Posterior vena cava (tissue), 2 donors: ENCODE data around the gene DNAJC13. TPM values are rescaled to one million over a fixed set of nuclear protein-coding genes. Genes with fewer than 3 reads are reported as not detected.

ENCODE experiments used
- DNase-seq: peaks from one replicate; pipeline ENCODE4 v3.0.0-alpha.2; 2020; ENCODE audit warnings: low spot score
- intact Hi-C, 2 donors: fragments of 100-400 bp; cut with DNase I; formaldehyde crosslinking; loops; one replicate each; pipeline versions ENCODE4 v1.14.1 to v1.14.2; 2022 to 2023
- total RNA-seq, 2 donors: library from RNA; stranded (reverse); fragmentation: NEBNext Ultra II Directional; extraction: Animal tissue kit (Norgen Biotek cat#: 25700); gene quantifications; one replicate each; pipeline ENCODE4 v1.2.1, GENCODE V29; 2021
- donor health status: DM: yes; HTN: yes; CAD: no.
- donor health status: DM: yes; HTN: yes; CAD: no.

The DNAJC13 gene
- total RNA-seq, 2 donors from 2014 or later: 53.3 to 58.4 TPM

DNA sequence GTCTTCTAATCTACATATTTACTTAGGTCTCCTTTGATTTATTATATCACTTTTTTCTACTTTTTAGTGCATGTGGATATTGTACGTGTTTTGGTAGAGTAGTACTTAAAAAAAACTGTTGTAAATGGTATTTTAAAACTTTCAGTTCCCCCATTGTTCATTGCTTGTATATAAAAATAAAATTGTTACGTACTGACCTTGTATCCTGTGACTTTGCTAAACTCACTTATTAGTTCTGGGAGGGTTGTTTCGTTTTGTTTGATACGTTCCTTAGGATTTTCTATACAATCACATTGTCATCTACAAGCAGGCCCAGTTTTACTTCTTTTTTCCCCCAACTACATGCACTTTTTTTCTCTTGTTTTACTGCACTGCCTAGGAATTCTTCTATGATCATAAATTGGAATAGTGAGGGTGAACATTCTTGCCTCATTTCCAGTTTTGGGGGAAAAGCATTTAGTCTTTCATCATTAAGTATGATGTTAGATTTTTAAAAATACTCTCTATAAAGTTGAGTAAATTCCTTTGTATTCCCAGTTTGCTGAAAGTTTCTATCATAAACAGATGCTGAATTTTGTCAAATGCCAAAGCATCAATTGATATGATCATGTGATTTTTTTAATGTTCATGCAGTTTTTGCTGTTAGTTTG is 146.2 kb downstream of the DNAJC13 start:
- DNase-seq: no peak
- intact Hi-C loops: no loop called here

- intact Hi-C loops: no loop called here
- DNase-seq: no peak
Observed at GRCh38 chr3:132564070-132564465, 146.8 kb downstream of the DNAJC13 start.

- no peak for DNase-seq
- intact Hi-C loops: no loop called here
Observed at GRCh38 chr3:132568422-132568821, 151.1 kb downstream of the DNAJC13 start.

- intact Hi-C loops: no loop called here
- no peak for DNase-seq
Observed at GRCh38 chr3:132569153-132569552, 151.9 kb downstream of the DNAJC13 start.

DNA sequence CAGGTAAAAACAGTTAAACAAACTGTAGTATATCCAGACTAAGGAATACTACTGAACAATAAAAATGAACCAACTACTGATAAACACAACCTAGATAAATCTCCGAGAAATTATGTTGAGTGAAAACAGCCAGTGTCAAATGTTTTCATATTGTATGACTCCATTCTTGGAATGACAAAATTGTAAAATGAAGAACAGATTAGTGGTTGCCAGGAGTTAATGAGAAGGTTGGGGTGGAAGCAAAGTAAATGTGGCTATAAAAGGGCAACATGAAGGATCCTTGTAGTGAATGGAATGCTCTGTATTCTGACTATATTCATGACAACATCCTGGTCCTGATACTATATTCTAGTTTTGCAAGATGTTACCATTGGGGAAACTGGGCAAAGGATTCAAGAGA is 152.3 kb downstream of the DNAJC13 start:
- no peak for DNase-seq
- intact Hi-C loops: no loop called here

DNA sequence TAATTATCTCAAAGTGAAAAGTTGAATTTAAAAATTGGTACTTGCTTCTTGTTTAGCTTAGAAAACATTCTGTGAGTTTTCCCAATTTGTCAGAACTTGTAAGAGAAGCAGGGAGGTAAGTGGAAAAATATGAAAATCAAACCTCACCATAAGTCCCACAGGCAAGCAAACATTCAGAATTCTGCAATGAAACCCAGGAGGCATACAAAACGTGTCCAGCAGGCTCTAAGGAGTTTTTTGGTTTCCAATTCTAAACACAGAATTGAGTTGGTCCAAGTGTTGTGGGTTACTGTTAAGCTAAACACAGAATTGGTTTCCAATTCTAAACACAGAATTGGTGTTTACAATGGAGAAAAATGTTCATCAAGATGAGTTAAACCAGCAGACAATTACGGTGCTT is 152.7 kb downstream of the DNAJC13 start:
- intact Hi-C loops: no loop called here
- no peak for DNase-seq

DNA sequence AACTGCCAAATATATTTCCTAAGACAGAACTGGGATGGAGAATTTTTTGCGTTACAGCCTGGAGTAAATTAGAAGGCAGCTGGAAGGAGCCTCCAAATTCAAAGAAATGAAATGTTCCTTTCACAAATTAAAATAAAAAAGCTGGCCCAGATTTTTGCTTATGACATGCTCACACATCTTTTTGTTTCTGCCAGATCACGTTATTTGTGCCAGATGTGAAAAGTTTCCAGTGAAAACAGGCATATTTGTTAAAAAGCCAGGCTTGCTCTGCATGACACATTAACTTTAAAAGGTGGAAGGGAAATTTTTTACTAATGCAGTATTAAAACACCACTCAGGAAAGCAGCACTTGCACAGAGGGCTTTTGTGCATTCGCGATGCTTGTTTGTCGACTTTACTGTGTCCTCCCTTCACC is 156.5 kb downstream of the DNAJC13 start:
- intact Hi-C loops: no loop called here

DNA sequence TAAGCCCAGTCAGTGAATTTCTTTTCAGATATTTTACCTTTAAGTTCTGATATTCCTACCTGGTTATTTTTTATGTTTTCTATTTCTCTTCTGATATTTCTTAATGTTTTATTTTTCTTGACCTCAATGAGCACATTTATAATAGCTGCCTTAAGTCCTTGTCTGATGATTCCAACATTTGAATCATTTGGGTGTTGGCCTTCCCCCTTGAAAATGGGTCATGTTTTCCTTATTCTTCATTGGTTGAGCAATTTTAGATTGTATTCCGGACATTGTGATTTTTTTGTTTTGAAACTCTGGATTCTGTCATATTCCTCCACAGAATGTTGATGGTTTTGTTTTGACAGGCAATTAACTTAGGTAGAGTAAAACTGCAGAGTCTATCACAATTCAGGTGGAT is 170.1 kb downstream of the DNAJC13 start:
- intact Hi-C loops: no loop called here
- no peak for DNase-seq

More for the DNA sequence above, 156.5 kb downstream of the DNAJC13 start:
- no peak for DNase-seq

Other genes starting within 250 kb of the DNAJC13 start
- gene ACP3, start 100.1 kb upstream of the DNAJC13 start, total RNA-seq: 1 to 10 TPM; 1.3 to 3.3 TPM
- 1 to 10 TPM; 5.8 to 7.6 TPM for gene ACKR4, start 179.8 kb downstream of the DNAJC13 start, total RNA-seq
- gene ACAD11, start 242.3 kb downstream of the DNAJC13 start, total RNA-seq: 10 to 100 TPM; 17.1 to 18.6 TPM
- gene UBA5, start 242.8 kb downstream of the DNAJC13 start, total RNA-seq: 10 to 100 TPM; 31.6 to 37.2 TPM